HepG2 (cell line): Measurements from ENCODE around the gene PPME1. TPM values are rescaled to one million over a fixed set of nuclear protein-coding genes. Genes with fewer than 3 reads are reported as not detected.

Experiments
- AKNA ChIP-seq: sonication (generic); formaldehyde crosslinking; IDR thresholded peaks from 2 replicates; pipeline ENCODE4 v1.4.0; 2020; ENCODE audit warnings: missing genetic modification reagents, borderline replicate concordance
- CCDC6 ChIP-seq: sonication (generic); formaldehyde crosslinking; IDR thresholded peaks from 2 replicates; pipeline ENCODE4 v1.8.1; 2022; ENCODE audit warnings: mild to moderate bottlenecking, missing genetic modification reagents, moderate library complexity
- FOSL2 ChIP-seq: sonication (generic); formaldehyde crosslinking; IDR thresholded peaks from 2 replicates; pipeline ENCODE4 v1.4.0; 2020; ENCODE audit warnings: missing genetic modification reagents
- FOXA3 ChIP-seq: IDR thresholded peaks from 2 replicates; pipeline ENCODE4 v1.6.1; 2016; ENCODE audit warnings: missing genetic modification reagents, missing compliant biosample characterization
- GFI1 ChIP-seq: sonication (generic); formaldehyde crosslinking; IDR thresholded peaks from 2 replicates; pipeline ENCODE4 v1.5.0; 2020; ENCODE audit warnings: missing genetic modification reagents, mild to moderate bottlenecking, borderline replicate concordance
- KDM2A ChIP-seq: sonication (generic); formaldehyde crosslinking; IDR thresholded peaks from 2 replicates; pipeline ENCODE4 v1.4.0; 2020; ENCODE audit warnings: low read depth, missing genetic modification reagents, borderline replicate concordance
- KLF15 ChIP-seq: sonication (generic); formaldehyde crosslinking; IDR thresholded peaks from 2 replicates; pipeline ENCODE4 v1.8.1; 2023; ENCODE audit warnings: borderline replicate concordance, mild to moderate bottlenecking, inconsistent platforms, missing genetic modification reagents, mixed read lengths
- PRMT3 ChIP-seq: sonication (generic); formaldehyde crosslinking; IDR thresholded peaks from 2 replicates; pipeline ENCODE4 v1.8.1; 2022; ENCODE audit warnings: low read depth, mild to moderate bottlenecking, moderate library complexity, missing genetic modification reagents, borderline replicate concordance
- RBM22 ChIP-seq: fragments of 200-400 bp; formaldehyde crosslinking; optimal IDR thresholded peaks from 2 replicates; pipeline ENCODE3; 2017; ENCODE audit warnings: mild to moderate bottlenecking, low read length, moderate library complexity
- TBL1XR1 ChIP-seq: fragments of 150-350 bp; IDR thresholded peaks from 2 replicates; pipeline ENCODE4 v1.6.1; 2014; ENCODE audit warnings: borderline replicate concordance, low read length; ENCODE audit not compliant: partially characterized antibody
- YEATS2 ChIP-seq: sonication (generic); formaldehyde crosslinking; IDR thresholded peaks from 2 replicates; pipeline ENCODE4 v1.4.0; 2020; ENCODE audit warnings: missing genetic modification reagents, borderline replicate concordance
- ZFX ChIP-seq: sonication (generic); formaldehyde crosslinking; IDR thresholded peaks from 2 replicates; pipeline ENCODE4 v1.4.0; 2020; ENCODE audit warnings: mild to moderate bottlenecking, low read depth, missing genetic modification reagents, moderate library complexity
- ZIK1 ChIP-seq: sonication (generic); formaldehyde crosslinking; IDR thresholded peaks from 2 replicates; pipeline ENCODE4 v1.5.0; 2020; ENCODE audit warnings: mild to moderate bottlenecking, low read depth, missing genetic modification reagents, borderline replicate concordance
- ZNF264 ChIP-seq: sonication (generic); formaldehyde crosslinking; IDR thresholded peaks from 2 replicates; pipeline ENCODE4 v1.4.0; 2020; ENCODE audit warnings: missing genetic modification reagents
- polyA plus RNA-seq, 8 experiments: library from polyadenylated mRNA; depleted of rRNA in 3 of 8; stranded (reverse) in 7 of 8; unstranded in 1 of 8; fragments of >200 nt; fragmentation: Illumina TruSeq in 4 of 8; extraction: Trizol in 4 of 8; gene quantifications; 2 replicates each; pipeline versions ENCODE4 v1.2.1 to v1.2.3, GENCODE V29; 2011 to 2016; ENCODE audit warnings: low read depth in 4 of 8, missing spikeins in 1 of 8, mixed read lengths in 1 of 8; ENCODE audit not compliant: insufficient read depth in 1 of 8
- total RNA-seq, 5 experiments: library from RNA; depleted of rRNA; stranded (reverse); fragments of >200 nt; fragmentation: Illumina TruSeq; extraction: Trizol; gene quantifications; 2 replicates each; pipeline ENCODE4 v1.2.3, GENCODE V29; 2016; ENCODE audit warnings: low read depth in 1 of 5
- TF ChIP-seq, protein P1 (sequence below): IDR thresholded peaks from 2 replicates; pipeline ENCODE4 v1.6.1; 2016; ENCODE audit warnings: low read depth, missing genetic modification reagents, missing compliant biosample characterization

PPME1 gene
- total and polyA plus RNA-seq, 2 of the 13 experiments (the other 11 are each of a cell fraction or from before 2014, with no cell fraction given): 31.3 to 56.0 TPM

- TF ChIP-seq, protein P1, sequence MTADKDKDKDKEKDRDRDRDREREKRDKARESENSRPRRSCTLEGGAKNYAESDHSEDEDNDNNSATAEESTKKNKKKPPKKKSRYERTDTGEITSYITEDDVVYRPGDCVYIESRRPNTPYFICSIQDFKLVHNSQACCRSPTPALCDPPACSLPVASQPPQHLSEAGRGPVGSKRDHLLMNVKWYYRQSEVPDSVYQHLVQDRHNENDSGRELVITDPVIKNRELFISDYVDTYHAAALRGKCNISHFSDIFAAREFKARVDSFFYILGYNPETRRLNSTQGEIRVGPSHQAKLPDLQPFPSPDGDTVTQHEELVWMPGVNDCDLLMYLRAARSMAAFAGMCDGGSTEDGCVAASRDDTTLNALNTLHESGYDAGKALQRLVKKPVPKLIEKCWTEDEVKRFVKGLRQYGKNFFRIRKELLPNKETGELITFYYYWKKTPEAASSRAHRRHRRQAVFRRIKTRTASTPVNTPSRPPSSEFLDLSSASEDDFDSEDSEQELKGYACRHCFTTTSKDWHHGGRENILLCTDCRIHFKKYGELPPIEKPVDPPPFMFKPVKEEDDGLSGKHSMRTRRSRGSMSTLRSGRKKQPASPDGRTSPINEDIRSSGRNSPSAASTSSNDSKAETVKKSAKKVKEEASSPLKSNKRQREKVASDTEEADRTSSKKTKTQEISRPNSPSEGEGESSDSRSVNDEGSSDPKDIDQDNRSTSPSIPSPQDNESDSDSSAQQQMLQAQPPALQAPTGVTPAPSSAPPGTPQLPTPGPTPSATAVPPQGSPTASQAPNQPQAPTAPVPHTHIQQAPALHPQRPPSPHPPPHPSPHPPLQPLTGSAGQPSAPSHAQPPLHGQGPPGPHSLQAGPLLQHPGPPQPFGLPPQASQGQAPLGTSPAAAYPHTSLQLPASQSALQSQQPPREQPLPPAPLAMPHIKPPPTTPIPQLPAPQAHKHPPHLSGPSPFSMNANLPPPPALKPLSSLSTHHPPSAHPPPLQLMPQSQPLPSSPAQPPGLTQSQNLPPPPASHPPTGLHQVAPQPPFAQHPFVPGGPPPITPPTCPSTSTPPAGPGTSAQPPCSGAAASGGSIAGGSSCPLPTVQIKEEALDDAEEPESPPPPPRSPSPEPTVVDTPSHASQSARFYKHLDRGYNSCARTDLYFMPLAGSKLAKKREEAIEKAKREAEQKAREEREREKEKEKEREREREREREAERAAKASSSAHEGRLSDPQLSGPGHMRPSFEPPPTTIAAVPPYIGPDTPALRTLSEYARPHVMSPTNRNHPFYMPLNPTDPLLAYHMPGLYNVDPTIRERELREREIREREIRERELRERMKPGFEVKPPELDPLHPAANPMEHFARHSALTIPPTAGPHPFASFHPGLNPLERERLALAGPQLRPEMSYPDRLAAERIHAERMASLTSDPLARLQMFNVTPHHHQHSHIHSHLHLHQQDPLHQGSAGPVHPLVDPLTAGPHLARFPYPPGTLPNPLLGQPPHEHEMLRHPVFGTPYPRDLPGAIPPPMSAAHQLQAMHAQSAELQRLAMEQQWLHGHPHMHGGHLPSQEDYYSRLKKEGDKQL (CRISPR knock-in tag): no peak
- TF ChIP-seq FOXA3 (CRISPR knock-in tag) (no peak), GFI1 (CRISPR knock-in tag) (no peak), KDM2A (no peak), CCDC6 (CRISPR knock-in tag) (no peak), TBL1XR1 (no peak), YEATS2 (CRISPR knock-in tag) (no peak), ZFX (CRISPR knock-in tag) (no peak), ZIK1 (CRISPR knock-in tag) (no peak), PRMT3 (no peak), KLF15 (CRISPR knock-in tag) (no peak), FOSL2 (CRISPR knock-in tag) (no peak), AKNA (CRISPR knock-in tag) (no peak), ZNF264 (no peak), RBM22 (no peak)
Measured at GRCh38 chr11:74204701-74205100, 33.6 kb downstream of the PPME1 start (continued).
